Measurements from ENCODE around the gene EPHA5.

The EPHA5 gene

GRCh38 chr4:65302145-65302544 is 368.1 kb downstream of the EPHA5 start:
- POLR2A ChIA-PET = no interaction called here
- no peak for DNase-seq (ENCODE audit: extremely low spot score)
- no peak for TF ChIP-seq CTCF (IDR thresholded peaks at IDR 0.05; ENCODE audit: control extremely low read depth, extremely low read depth, low read depth, missing control alignments)
- CTCF ChIA-PET = interaction anchor here (1.4 kb wide), 1 partner anchor 25 kb away, joined by 3 read pairs; no protein-coding TSS in a partner anchor

GRCh38 chr4:65296246-65296645 is 374.0 kb downstream of the EPHA5 start:
- ChIA-PET POLR2A (no interaction called here), CTCF (no interaction called here)
- no peak for DNase-seq (ENCODE audit: extremely low spot score)
- no peak for TF ChIP-seq CTCF (IDR thresholded peaks at IDR 0.05; ENCODE audit: control extremely low read depth, extremely low read depth, low read depth, missing control alignments)

GRCh38 chr4:65287071-65287470 is 383.2 kb downstream of the EPHA5 start:
- ChIA-PET POLR2A (no interaction called here), CTCF (interaction anchor here (1.1 kb wide), 1 partner anchor 8 kb away, joined by 3 read pairs; no protein-coding TSS in a partner anchor)
- no peak for DNase-seq (ENCODE audit: extremely low spot score)
- no peak for TF ChIP-seq CTCF (IDR thresholded peaks at IDR 0.05; ENCODE audit: control extremely low read depth, extremely low read depth, low read depth, missing control alignments)

All from GM10248 (cell line).